Chondrocyte (in vitro differentiated cells): ENCODE data around the gene CBX4. TPM values are rescaled to one million over a fixed set of nuclear protein-coding genes. Genes with fewer than 3 reads are reported as not detected.

Source experiments
- DNase-seq: peaks from one replicate; pipeline ENCODE4 v3.0.0; 2021; ENCODE audit warnings: mixed read lengths, low spot score
- H3K27ac Mint-ChIP-seq: one replicate; pipeline ENCODE4 v1.8.0; 2021; ENCODE audit warnings: mild to moderate bottlenecking, moderate library complexity, mixed read lengths; ENCODE audit not compliant: unreplicated experiment
- H3K27me3 Mint-ChIP-seq: 2 replicates; pipeline ENCODE4 v1.8.0; 2021; ENCODE audit warnings: low read depth, mixed read lengths
- H3K36me3 Mint-ChIP-seq: 2 replicates; pipeline ENCODE4 v1.8.0; 2021; ENCODE audit warnings: low read depth, mixed read lengths
- H3K4me1 Mint-ChIP-seq: 2 replicates; pipeline ENCODE4 v1.8.0; 2021; ENCODE audit warnings: low read depth, mild to moderate bottlenecking, mixed read lengths
- H3K4me3 Mint-ChIP-seq: one replicate; pipeline ENCODE4 v1.8.0; 2021; ENCODE audit warnings: mild to moderate bottlenecking, moderate library complexity, mixed read lengths; ENCODE audit not compliant: unreplicated experiment
- H3K9me3 Mint-ChIP-seq: 2 replicates; pipeline ENCODE4 v1.8.0; 2021; ENCODE audit warnings: low read depth, mixed read lengths
- CTCF ChIP-seq: fragments of 200-600 bp; sonication (generic); IDR thresholded peaks from 2 replicates; pipeline ENCODE4 v1.5.0; 2021; ENCODE audit warnings: antibody characterized with exemption, mild to moderate bottlenecking, moderate library complexity
- total RNA-seq: library from RNA; stranded (reverse); gene quantifications from 3 replicates; pipeline ENCODE4 v1.2.1, GENCODE V29; 2021

Gene CBX4
- total RNA-seq, 1 donor from 2014 or later = 26.8 TPM

DNA sequence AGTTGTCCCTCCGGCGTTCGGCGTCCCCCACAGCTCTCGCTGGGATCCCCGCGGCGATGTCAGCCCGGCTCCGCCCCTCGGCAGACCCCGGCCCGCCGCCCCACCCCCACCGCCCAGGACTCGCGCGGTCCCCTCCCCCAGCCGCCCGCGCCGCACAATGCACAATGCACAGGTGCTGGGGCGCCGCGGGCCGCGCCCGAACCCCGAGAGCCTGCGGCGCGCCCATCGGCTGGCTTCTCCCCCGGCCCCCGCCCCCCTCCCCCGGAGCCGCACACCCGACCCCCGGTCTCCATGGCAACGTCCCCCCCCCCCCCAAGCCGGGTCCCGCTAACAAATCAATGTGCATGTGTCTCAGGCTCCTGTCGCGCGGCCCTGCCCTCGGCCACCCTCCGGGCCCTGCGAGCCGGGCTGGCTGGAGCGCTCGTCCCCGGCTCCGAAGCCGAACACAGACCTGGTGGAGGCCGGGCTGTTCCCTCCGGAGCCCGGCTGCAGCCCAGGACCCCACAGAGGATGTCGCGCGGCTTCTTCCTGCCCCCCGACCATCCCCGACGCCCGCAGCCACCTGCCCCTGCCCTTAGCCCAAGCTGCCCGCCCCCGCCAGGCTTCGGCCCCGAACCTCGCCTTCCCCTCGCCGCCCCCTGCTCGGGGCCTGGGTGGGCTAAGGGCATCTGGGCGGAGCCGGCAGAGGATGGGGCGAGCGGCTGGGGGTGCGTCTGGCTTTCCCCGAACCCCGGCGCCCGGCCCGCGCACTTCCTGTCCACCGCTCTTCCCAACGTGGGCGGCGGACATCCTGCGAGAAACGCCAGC, 41.5 kb downstream of the CBX4 start:
- no peak for DNase-seq
- Mint-ChIP-seq H3K9me3 (no peaks in the 10 kb centered on the region), H3K27me3 (peaks cover 26% of the 10 kb centered on the region), H3K4me1 (peaks cover 39% of the 10 kb centered on the region), H3K36me3 (peaks cover 1% of the 10 kb centered on the region), H3K27ac (no peak overlapping the region), H3K4me3 (peak overlapping the region; percentile 79)
- no peak for TF ChIP-seq CTCF

- Mint-ChIP-seq H3K9me3 (no peaks in the 10 kb centered on the region), H3K27ac (peak within 1 kb of the TSS; percentile 94), H3K27me3 (peaks cover 27% of the 10 kb centered on the region), H3K4me3 (peak within 1 kb of the TSS; percentile 79), H3K4me1 (peaks cover 46% of the 10 kb centered on the region), H3K36me3 (peaks cover 1% of the 10 kb centered on the region)
- peak; percentile 100 for DNase-seq
- TF ChIP-seq CTCF = peak; percentile 66
These were observed 42.3 kb downstream of the CBX4 start, which contains the start of gene CBX8 for GRCh38 chr17:79796763-79797491. TSS of gene CBX8 (minus strand) at chr17:79797077. CDS start at chr17:79796998, 79 bp downstream.

- H3K4me1 Mint-ChIP-seq = peaks cover 45% of the 10 kb centered on the region
- no peaks in the 10 kb centered on the region for H3K9me3 Mint-ChIP-seq
- H3K27me3 Mint-ChIP-seq = peaks cover 22% of the 10 kb centered on the region
- no peak for DNase-seq
- H3K4me3 Mint-ChIP-seq = peak overlapping the region; percentile 79
- H3K36me3 Mint-ChIP-seq = peaks cover 1% of the 10 kb centered on the region
- H3K27ac Mint-ChIP-seq = peak overlapping the region; percentile 45
- TF ChIP-seq CTCF = no peak
These were observed 42.8 kb downstream of the CBX4 start for GRCh38 chr17:79796444-79796762.

GRCh38 chr17:79795795-79796443, 43.3 kb downstream of the CBX4 start:
- DNase-seq = no peak
- H3K27ac Mint-ChIP-seq = no peak overlapping the region
- peaks cover 24% of the 10 kb centered on the region for H3K27me3 Mint-ChIP-seq
- H3K4me1 Mint-ChIP-seq = peaks cover 44% of the 10 kb centered on the region
- TF ChIP-seq CTCF = no peak
- no peaks in the 10 kb centered on the region for H3K9me3 Mint-ChIP-seq
- H3K36me3 Mint-ChIP-seq = peaks cover 1% of the 10 kb centered on the region
- peak overlapping the region; percentile 79 for H3K4me3 Mint-ChIP-seq
